Activated CD8-positive, alpha-beta T cell treated with anti-CD3 and anti-CD28 coated beads for 36 hours (primary cell): ENCODE measurements around the gene SPATA6. TPM values are rescaled to one million over a fixed set of nuclear protein-coding genes. Genes with fewer than 3 reads are reported as not detected.
"Not testable (repeated sequence)": the region's sequence is repeated elsewhere in the genome, so short reads cannot be mapped to it uniquely, and the experiment has no call there.

Source experiments
- ATAC-seq: fragments of 200-7000 bp; cut with Tn5 transposase; one replicate; pipeline ENCODE4 v1.10.0; 2021; ENCODE audit warnings: mild to moderate bottlenecking, moderate library complexity
- CTCF ChIA-PET: fragments of 350-600 bp; sonication (Branson Sonifier 250); formaldehyde crosslinking; loops from one replicate; lab custom pipeline; 2021; ENCODE audit warnings: antibody characterized with exemption; lab: Charles Lee
- POLR2A ChIA-PET: fragments of 350-600 bp; sonication (Branson Sonifier 250); formaldehyde crosslinking; loops from one replicate; lab custom pipeline; 2021; ENCODE audit warnings: antibody characterized with exemption; lab: Charles Lee
- DNase-seq: peaks from one replicate; pipeline ENCODE4 v3.0.0-alpha.2; 2020
- H3K27ac Mint-ChIP-seq: one replicate; pipeline ENCODE4 v1.8.0; 2021; ENCODE audit warnings: mild to moderate bottlenecking, mixed read lengths
- H3K27me3 Mint-ChIP-seq: one replicate; pipeline ENCODE4 v1.8.0; 2021; ENCODE audit warnings: mixed read lengths
- H3K36me3 Mint-ChIP-seq: one replicate; pipeline ENCODE4 v1.8.0; 2021; ENCODE audit warnings: low read depth, mixed read lengths
- H3K4me1 Mint-ChIP-seq: one replicate; pipeline ENCODE4 v1.8.0; 2021; ENCODE audit warnings: low read depth, mixed read lengths
- H3K4me3 Mint-ChIP-seq: one replicate; pipeline ENCODE4 v1.8.0; 2021; ENCODE audit warnings: mild to moderate bottlenecking, moderate library complexity, mixed read lengths
- H3K9me3 Mint-ChIP-seq: one replicate; pipeline ENCODE4 v1.8.0; 2021; ENCODE audit warnings: mixed read lengths
- CTCF ChIP-seq: fragments of 200-600 bp; IDR thresholded peaks from one replicate; pipeline ENCODE4 v1.8.0; 2022; ENCODE audit warnings: antibody characterized with exemption, mild to moderate bottlenecking
- intact Hi-C: fragments of 100-400 bp; cut with micrococcal nuclease; formaldehyde crosslinking; loops from one replicate; pipeline ENCODE4 v1.10.0; 2022
- total RNA-seq, 2 experiments: library from RNA; stranded (reverse); gene quantifications; one replicate each; pipeline ENCODE4 v1.2.3, GENCODE V29; 2021

The SPATA6 gene
- total RNA-seq, 2 experiments from 2014 or later, result 1.4 to 1.7 TPM

DNA sequence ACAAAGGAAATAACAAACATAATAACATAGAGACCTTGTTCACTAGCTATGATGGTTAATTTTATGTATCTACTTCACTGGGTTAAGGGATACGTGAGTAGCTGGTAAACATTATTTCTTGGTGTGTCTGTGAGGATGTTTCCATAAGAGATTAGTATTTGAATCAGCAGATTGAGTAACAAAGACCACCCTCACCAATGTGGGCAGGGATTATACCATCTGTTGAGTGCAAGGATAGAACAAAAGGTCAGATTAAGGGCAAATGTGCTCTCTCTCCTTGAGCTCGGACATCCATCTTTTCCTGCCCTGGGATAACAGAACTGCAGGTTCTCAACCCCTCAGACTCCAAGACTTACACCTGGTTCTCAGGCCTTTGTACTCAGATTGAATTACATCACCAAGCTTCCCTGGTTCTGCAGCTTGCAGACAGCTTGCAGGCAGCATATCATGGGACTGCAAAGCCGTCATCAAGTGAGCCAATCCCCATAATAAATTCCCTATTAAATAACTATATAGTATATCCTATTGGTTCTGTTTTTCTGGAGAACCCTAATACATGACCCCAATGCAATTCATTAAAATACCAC lies 9.2 kb downstream of the SPATA6 start:
- Mint-ChIP-seq H3K4me1 (no peaks in the 10 kb centered on the region), H3K4me3 (no peak overlapping the region), H3K27ac (no peak overlapping the region), H3K27me3 (peaks cover 2% of the 10 kb centered on the region), H3K9me3 (no peaks in the 10 kb centered on the region), H3K36me3 (no peaks in the 10 kb centered on the region)
- DNase-seq (no peak), ATAC-seq (no peak)
- TF ChIP-seq CTCF, result no peak
- CTCF ChIA-PET, result interaction anchor here (1.2 kb wide), 1 partner anchor 35 kb away, joined by 6 read pairs; no protein-coding TSS in a partner anchor
- intact Hi-C loops, result no loop called here
- POLR2A ChIA-PET, result no interaction called here

DNA sequence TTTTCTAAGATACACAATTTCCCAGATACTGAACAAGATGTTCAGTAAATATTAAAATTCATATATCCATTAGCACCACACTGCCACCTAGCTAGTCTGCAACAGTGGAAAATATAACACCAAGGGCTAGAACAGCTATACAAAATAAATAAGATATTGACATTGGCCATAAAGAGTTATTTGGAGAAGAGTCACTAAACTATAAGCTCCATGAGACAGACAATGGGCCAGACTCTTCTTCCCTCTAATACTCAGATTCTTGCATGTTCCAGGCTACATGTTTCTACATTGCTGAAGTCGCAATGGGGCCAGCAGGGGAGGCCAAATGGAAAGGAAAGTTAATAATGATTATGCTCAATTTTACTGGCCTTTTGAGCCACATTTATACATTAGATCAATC lies 21.5 kb downstream of the SPATA6 start:
- no peak overlapping the region for H3K27ac Mint-ChIP-seq
- ATAC-seq, result no peak
- no peak for DNase-seq
- ChIA-PET POLR2A (no interaction called here), CTCF (interaction anchor here (0.6 to 0.9 kb wide), 2 partner anchors 10 to 585 kb away, joined by 3 read pairs; no protein-coding TSS in a partner anchor)
- no peaks in the 10 kb centered on the region for H3K27me3 Mint-ChIP-seq
- no peaks in the 10 kb centered on the region for H3K36me3 Mint-ChIP-seq
- H3K4me3 Mint-ChIP-seq, result no peak overlapping the region
- no peak for TF ChIP-seq CTCF
- intact Hi-C loops, result no loop called here
- no peaks in the 10 kb centered on the region for H3K9me3 Mint-ChIP-seq
- no peaks in the 10 kb centered on the region for H3K4me1 Mint-ChIP-seq

GRCh38 chr1:48448932-48449331 lies 23.1 kb downstream of the SPATA6 start:
- H3K4me1 Mint-ChIP-seq, result no peaks in the 10 kb centered on the region
- no peaks in the 10 kb centered on the region for H3K27me3 Mint-ChIP-seq
- no peak for TF ChIP-seq CTCF
- intact Hi-C loops, result no loop called here
- ATAC-seq (no peak), DNase-seq (no peak)
- peaks cover 6% of the 10 kb centered on the region for H3K9me3 Mint-ChIP-seq
- H3K36me3 Mint-ChIP-seq, result peaks cover 5% of the 10 kb centered on the region
- H3K4me3 Mint-ChIP-seq, result no peak overlapping the region
- ChIA-PET POLR2A (no interaction called here), CTCF (no interaction called here)
- H3K27ac Mint-ChIP-seq, result no peak overlapping the region

DNA sequence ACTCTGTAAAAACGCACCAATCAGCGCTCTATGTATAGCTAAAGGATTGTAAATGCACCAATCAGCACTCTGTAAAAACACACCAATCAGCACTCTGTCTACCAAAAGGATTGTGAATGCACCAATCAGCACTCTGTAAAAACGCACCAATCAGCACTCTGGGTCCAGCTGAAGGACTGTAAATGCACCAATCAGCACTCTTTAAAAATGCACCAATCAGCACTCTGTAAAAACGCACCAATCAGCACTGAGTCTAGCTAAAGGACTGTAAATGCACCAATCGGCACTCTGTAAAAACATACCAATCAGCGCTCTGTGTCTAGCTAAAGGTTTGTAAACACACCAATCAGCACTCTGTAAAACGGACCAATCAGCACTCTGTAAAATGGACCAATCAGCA lies 27.8 kb downstream of the SPATA6 start:
- DNase-seq, CTCF ChIA-PET, H3K27me3 Mint-ChIP-seq, H3K4me3 Mint-ChIP-seq, H3K4me1 Mint-ChIP-seq, ATAC-seq, H3K27ac Mint-ChIP-seq, H3K9me3 Mint-ChIP-seq, intact Hi-C loops, H3K36me3 Mint-ChIP-seq: not testable (repeated sequence)
- POLR2A ChIA-PET, result interaction anchor here (0.6 to 0.9 kb wide), 2 partner anchors 30 to 81 kb away, joined by 3 to 4 read pairs; no protein-coding TSS in a partner anchor

DNA sequence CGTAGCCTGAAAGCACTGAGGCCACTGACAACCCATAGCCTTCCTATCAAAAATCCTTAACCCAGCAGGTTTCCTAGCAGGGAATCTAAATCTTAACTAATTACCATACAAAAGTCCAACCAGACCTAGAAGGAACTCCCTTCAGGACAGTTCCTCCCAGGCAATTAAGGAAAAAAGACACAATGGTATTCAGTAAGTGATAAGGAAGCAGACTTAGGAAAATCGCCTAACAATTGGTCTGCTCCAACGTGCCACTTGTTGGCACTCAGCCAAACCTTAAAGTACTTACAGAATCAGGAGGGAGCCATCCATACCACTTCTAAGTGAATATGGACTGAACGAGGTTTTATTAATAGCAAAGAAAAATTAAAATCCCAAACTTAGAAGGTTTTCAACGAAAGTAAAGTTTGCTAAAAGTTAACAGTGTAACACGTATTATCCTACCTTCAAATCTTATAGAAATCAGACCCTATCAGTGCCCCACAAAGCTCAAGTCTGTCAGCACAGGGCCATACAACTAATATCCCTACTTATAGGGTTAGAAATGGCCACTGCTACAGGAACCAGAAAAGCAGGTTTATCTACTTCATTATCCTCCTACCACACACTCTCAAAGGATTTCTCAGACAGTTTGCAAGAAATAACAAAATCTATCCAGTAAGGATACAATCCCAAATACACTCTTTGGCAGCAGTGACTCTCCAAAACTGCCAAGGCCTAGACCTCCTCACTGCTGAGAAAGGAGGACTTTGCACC lies 29.0 kb downstream of the SPATA6 start:
- intact Hi-C loops, result no loop called here
- peaks cover 5% of the 10 kb centered on the region for H3K36me3 Mint-ChIP-seq
- ATAC-seq, result no peak
- CTCF ChIA-PET, result no interaction called here
- peaks cover 6% of the 10 kb centered on the region for H3K9me3 Mint-ChIP-seq
- no peak overlapping the region for H3K4me3 Mint-ChIP-seq
- no peaks in the 10 kb centered on the region for H3K27me3 Mint-ChIP-seq
- H3K27ac Mint-ChIP-seq, result no peak overlapping the region
- H3K4me1 Mint-ChIP-seq, result no peaks in the 10 kb centered on the region
- no peak for DNase-seq
- TF ChIP-seq CTCF, result no peak
- POLR2A ChIA-PET, result no interaction called here

DNA sequence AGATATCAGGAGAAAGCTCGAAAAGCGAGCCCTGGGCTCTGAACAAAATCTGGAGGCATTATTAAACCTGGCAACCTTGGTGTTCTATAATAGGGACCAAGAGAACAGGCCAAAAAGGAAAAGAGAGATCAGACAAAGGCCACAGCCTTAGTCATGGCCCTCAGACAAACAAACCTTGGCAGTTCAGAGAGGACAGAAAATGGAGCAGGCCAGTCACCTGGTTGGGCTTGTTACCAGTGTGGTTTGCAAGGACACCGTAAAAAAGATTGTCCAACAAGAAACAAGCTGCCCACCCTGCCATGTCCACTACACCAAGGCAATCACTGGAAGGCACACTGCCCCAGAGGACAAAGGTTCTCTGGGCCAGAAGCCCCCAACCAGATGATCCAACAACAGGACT lies 31.2 kb downstream of the SPATA6 start:
- DNase-seq, H3K9me3 Mint-ChIP-seq, H3K27ac Mint-ChIP-seq, intact Hi-C loops, H3K4me1 Mint-ChIP-seq, ATAC-seq, H3K4me3 Mint-ChIP-seq, H3K36me3 Mint-ChIP-seq, H3K27me3 Mint-ChIP-seq, POLR2A ChIA-PET: not testable (repeated sequence)
- CTCF ChIA-PET, result interaction anchor here (1.0 kb wide), 1 partner anchor 10 kb away, joined by 3 read pairs; no protein-coding TSS in a partner anchor
